GM19438 (cell line): Measurements from ENCODE around the gene DUSP19.

Experiments
- ATAC-seq: cut with Tn5 transposase; IDR thresholded peaks from one replicate; pipeline ENCODE4 v1.9.1; 2021; ENCODE audit warnings: low read depth; ENCODE audit not compliant: unreplicated experiment

Gene DUSP19

DNA sequence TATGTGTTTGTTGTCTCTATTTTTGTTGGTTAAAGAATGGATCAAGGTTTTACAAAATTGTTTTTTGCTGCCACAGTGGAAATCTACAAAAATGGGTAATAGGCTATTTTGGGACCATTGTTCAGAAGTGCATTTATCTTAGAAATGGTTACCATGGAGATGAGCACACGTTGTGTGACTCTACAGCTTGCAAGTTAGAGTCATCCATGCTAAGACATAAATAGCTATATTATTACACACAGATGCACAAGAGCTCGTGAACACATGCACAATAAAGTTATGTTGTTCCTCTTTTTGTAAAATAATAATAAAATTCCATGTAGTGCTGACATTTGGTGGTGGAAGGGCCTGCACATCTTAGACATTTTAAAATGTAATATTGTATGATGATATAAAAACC, 15.5 kb upstream of the DUSP19 start:
- no peak for ATAC-seq

DNA sequence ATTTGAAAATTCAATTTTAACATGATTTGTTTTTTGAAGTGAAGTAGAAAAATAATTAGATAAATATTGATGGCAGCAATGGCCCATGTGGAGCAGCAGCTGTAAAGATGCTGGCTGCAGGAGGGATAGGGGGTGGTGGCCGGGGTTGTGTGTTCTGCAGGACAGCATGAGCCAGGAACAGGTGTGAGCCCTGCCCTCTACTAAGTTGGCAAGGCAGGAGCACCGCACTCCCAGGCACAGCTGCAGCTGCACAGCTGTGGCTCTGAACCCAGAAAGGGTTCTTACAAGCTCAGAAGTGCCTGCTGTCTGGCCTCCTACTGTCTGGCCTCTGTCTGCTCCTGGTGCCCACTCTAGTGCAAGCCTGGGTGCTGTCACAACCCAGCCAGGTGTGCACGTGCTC, 10.0 kb upstream of the DUSP19 start:
- no peak for ATAC-seq

DNA sequence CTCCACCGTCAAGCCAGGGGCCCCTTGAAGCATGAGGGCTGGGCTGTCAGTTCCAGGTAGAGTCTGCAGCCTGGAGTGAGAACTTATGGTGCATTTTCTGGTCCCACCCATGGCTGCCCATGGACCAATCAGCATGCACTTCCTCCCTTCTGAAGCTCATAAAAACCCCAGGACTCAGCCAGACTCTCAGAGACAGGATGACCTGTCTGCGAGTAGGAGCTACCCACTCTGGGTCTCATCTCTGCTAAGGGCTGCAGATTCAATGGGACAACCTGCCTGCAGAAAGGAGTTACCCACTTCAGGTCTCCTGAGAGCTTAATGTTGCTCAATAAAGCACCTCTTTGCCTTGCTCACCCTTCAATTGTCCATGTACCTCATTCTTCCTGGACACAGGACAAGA, 9.4 kb upstream of the DUSP19 start:
- ATAC-seq, result no peak

DNA sequence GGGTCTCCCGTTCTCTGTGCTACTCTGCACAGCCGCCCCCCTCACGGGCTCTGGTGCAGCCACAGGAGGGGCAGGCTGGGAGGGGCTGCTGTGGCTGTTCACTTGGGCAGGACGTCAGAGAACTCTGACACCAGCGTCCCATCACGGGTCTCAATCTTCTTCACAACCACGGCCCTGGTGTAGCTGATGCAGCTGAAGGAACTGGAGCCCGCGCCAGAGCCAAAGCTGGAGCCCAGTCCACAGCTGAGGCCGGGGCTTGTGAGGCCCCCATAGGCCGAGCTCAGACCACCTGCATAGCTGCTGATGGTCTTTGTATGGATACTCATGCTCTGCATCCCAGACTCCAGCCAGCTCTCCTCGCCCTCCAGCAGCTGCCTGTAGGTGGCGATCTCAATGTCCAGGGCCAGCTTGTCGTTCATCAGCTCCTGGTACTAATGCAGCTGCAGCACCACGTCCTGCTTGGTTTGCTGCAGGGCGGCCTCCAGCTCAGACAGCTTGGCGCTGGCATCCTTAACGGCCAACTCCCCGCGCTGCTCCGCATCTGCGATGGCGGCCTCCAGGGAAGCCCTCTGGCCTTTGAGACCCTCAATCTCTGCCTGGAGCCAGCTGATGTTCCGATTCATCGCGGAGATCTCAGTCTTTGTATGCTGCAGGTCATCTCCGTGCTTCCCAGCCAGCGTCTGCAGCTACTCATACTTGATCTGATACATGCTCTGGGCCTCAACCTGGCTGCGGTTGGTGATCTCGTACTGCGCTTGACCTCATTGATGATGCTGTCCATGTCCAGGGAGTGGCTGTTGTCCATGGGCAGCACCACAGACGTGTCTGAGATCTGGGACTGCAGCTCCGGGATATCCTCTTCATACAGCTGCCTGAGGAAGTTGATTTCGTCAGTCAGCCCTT, 7.4 kb upstream of the DUSP19 start:
- no peak for ATAC-seq

DNA sequence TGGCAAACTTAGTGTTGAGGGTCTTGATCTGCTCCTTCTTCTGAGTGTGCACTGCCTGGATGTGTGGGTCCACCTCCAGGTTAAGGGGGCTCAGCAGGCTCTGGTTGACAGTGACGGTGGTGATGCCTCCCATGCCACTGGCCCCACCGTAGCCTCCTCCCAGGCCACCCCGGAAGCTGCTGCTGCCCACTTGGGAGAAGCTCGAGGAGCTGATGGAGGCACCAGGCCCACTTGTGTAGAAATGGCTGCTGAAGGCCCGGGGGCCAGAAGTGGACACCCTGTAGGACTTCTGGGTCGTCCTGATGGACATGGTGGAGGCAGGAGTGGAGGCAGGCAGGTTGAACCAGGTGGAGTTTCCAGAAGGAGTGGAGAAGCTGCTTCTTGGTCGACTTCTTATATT, 6.4 kb upstream of the DUSP19 start:
- ATAC-seq, result no peak

DNA sequence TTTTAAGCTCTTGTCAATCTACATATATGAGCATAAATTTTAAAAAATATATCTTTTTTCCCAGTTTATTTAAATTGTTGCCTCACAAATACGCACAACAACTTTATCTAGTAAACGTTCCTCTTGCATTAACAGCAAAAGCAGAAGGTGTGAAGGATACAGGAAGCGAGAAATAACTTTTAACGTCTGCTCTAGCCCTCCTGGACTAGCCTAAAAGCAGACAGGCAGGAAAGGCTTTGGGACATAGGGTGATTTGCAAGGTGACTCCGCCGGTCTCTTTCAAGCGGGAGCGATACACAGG, 434 bp upstream of the DUSP19 start:
- ATAC-seq, result no peak

DNA sequence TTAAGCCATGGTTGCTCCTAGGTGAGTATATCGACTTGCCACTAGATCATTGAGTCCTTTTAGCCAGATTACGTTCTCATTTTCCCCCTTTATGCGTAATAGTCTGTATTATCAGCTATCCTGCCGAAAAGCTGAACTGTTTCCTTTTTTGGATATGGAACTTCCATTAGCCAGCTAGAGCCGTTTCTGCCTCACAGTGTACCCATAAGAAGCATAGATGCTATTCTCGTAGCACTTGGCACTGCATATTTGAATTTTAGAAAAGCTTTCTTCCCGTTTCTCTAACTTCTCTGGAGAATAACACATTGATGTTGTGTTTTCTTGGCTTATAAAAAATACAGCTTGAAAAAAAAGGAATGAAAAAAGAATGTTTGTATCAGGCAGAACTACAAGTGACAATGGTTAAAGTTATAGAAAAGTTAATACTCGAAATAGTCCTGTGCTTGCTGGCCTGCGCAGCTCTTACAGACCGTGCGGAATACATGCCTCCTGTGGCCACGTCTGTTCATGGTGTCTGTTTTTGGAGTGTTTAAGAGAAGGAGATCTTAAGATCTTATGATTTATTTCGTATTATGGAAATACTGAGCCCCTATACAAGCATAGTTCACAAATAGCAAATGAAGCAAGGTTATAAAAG, 710 bp downstream of the DUSP19 start:
- peak; percentile 14 for ATAC-seq

DNA sequence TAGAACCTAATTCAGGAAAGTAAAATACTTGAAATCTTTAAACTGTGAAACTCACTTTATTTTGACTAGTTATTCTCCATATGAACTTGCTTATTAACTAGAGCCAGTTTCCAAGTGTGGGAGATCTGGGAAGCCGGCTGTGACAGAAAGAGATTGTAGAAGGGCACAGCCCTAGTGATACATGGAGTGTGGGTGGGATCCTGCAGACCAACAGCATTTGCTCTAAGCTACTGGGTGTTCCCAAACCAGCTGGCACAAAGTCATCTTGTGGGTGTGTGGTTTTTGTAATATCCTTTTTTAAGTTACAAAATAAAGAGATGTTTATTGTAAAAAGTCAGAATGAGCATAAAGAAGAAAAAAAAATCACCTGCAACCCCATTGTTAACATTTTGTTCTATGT, 3.4 kb downstream of the DUSP19 start:
- no peak for ATAC-seq

DNA sequence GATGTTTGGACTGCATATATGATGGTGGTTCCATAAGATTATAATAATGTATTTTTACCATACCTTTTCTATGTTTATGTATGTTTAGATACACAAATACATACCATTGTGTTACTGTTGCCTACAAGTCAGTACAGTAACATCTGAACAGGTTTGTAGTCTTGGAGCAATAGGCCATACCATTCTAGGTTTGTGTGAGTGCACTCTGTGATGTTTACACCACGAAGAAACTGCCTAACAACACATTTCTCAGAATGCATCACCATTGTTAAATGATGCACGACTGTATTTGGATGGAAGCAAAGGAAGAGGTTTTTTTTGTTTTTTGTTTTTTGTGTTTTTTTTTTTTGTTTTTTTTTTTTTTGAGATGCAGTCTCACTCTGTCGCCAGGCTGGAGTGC, 9.5 kb downstream of the DUSP19 start:
- ATAC-seq, result no peak

DNA sequence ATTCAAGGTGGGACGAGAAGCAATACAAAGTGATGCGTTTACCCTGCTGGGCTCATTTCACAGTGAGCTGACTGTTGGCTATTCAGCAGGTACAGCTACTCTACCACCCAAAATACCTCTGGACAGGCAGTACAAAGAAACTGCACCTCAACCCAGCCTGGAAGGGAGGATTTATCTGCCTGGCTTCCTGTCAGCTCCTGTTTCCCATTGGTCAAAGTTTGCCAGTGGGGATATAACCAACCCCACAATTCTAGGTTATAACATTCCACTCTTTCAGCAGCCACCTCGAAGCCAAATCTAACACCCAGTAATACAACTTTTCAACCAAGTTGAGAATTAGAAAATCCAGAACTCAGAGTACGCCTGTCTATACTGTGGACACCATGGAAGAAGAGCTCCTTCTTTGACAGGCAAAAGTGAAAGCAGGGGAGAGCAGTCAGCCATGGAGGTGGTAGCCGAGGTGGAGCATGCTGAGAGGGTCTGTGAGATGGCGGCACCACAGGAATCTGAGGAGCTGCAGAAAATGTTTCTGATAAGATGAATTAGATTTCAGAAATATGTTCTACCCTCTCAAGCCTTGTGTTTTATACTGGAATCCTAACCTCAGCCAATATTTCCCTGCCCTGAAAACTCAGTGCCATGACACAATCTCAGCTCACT, 10.8 kb downstream of the DUSP19 start:
- ATAC-seq, result peak; percentile 60

DNA sequence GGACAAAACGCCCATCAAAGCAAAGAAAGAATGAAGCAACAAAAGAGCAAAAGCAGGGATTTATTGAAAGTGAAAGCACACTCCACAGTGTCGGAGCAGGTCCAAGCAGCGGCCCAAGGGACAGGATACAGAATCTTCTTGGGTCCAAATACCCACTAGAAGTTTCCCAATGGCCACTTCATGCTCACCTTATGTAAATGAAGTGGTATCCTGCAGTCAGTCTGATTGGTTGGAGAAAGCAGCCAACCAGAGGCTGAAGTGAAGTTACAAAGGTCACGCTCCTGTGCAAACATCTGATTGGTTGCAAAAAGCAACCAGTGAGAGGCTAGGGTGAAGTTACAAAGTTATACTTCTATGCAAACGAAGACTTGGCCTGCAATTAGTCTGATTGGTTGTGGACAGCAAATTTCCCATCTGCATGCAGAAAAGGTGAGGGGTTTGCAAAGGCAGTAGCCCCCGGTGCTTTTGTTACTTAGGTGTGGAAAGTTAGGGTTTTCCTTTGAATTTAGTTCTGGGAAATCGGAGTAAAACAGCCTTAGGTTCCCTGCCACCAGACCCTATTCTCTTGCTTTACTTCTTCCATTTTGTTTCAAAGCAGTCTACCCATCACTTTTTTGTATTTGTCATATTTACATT, 12.9 kb downstream of the DUSP19 start:
- ATAC-seq, result no peak

DNA sequence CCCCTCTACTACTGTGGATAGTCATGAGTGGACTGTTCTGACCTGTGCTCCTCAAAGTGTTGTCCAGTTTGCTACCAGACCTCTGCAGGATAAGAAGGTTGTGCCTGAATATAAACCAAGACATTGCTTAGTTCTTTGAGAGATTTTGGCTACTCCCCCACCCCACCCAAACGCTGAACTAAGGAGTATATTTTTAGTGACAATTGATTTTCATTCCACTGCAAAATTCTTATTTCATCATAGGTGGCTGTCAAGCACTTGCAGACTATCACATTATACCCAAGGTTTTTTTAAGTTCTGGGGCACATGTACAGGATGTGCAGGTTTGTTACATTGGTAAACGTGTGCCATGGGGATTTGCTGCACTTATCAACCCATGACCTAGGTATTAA, 13.4 kb downstream of the DUSP19 start:
- no peak for ATAC-seq

DNA sequence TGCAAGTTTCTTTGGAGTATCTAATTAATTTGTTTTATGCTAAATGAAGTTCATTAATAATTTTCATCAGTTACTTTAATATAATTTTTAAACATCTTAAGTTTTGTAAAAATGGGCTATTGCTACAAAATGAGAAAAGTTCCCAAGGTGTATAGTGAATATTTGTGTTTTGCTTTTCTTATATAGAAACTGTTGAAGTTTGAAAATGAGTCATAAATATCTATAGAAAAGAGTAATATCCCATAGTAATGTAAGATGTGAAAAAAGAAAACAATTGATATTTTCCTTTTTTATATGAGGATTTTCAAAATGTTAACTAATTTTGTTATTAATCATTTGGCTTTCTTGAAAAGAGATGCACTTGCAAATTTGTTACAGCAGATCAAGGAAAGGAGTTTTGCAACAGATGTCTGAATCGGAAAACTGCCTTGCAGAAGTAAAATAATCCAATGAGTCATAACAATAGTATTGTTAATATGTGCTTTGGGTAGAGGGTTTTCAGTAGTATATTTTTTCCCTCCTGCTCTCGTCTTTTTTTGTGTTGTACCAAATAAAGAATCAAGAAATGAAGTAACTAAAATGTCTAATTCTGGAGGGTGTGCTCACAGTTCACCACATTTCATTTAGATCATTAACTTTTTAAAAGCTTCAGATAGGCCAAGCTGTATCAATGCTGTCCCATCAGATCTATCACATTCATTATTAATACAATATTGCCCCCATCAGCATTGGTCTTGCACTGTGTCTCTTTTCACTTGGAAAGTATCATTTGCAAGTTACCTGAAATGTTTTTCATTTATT, 15.5 kb downstream of the DUSP19 start:
- ATAC-seq, result peak; percentile 74

DNA sequence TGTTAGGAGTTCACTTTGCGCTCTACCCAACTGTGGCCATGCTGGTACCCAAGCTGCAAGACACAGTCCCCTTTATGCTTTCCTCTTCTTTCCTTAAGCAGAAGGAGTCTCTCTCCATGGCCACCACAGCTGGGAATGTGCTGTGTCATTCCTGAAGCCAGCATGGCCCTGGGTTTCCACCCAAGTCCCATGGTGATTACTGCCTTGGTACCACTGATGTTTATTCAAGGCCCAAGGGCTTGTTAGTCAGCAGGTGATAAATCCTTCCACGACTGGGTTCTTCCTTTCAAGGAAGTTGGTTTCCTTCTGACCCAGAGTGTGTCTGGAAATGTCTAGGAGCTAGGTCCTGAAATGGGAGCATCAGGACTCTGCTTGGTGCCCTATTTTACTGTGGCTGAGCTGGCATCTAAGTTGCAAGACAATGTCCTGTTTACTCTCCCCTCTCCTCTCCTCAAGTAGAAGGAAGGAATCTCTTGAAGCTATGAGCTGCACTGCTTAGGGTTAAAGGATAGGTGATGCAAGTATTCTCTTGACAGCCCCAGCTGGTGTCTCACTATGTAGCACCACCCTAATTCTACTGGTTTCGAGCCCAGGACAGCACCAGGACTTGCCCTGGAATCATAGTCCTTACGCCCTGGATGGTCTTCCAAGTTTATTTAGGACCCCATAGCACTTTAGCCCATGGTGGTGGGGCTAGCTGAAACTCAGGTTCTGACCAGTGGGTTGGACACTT, 27.0 kb downstream of the DUSP19 start:
- no peak for ATAC-seq

DNA sequence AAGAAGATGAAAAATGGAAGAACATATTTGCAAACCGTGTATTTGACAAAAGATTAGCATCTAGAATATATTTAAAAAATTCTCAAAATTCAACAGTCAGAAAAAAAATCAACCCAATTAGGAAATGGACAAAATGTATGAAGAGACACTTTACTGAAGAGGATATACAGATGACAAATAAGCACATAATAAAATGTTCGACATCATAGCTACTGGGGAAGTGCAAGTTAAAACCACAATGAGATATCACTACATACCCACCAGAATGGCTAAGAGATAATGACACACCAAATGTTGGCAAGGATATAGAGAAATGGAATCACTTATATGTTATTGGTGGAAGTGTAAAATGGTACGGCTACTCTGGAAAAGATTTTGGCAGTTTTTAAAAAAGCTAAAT, 34.0 kb downstream of the DUSP19 start:
- no peak for ATAC-seq

DNA sequence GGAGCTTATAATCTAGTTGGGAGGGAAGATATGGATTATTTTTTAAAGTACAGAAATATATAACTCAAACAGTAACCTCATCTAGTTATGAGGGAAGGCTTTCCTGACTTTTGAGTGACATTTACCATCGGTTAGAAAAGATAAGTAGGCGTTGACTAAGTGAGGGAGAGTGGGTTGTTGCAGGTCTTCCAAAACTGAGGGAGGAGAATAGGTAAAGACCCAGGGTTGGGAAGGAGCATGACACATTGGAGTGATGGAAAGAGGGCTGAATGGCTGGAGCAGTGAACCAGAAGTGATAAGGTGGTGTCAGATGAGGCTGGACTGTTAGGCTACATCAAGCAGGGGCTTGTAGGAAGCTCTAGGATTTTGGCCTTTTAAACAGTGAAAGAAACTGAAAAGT, 35.1 kb downstream of the DUSP19 start:
- ATAC-seq, result no peak

DNA sequence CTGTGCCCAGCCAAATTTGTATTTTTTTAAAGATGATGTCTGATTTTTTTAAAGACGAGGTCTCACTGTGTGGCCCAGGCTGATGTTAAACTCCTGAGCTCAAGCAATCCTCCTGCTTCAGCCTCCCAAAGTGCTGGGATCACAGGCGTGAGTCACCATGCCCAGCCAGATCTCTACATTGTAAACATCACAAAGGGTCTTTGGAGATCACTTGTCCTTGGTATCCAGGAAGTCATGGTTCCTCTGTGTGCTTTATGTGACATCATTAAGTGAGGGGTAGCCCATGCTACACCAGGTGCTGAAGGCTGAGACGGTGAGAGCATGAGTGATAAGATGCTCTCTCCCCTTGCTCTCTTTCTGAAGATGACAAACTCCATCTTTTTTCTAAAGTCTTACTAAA, 38.7 kb downstream of the DUSP19 start:
- no peak for ATAC-seq

DNA sequence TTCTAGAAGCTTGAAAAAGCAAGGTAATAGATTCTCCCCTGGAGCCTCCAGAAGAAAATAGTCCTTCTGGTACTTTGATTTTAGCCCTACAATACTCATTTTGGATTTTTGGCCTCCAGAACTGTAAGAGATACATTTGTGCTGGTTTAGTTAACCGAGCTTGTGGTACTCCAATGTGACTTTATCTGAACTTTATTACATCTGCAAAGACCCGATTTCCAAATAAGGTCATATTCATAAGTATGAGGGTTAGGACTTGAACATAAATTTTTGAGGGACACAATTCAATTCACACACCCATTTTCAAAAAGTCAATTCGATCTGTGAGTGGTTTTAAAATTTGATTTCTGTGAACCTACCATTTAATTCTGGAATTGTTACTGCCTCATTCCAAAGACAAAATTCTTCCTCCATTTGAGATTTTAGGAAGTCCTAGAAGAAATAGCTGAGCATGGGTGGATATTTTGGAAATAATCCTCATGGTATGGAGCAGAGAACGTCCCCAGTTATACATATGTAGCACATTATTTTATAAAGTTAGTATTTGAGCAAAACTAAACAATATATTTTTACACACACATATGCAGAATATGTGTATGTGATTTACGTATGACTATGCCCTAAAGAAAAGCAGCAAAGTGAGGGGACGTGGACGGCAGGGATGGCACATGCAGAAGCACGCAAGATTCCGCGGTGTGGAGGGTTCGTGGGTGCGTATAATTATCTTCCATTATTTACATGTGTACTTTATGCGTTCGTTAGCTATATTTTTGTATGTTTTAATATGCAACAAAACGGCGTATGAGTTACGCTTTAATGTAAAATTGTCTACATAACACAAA, 44.8 kb downstream of the DUSP19 start:
- no peak for ATAC-seq

DNA sequence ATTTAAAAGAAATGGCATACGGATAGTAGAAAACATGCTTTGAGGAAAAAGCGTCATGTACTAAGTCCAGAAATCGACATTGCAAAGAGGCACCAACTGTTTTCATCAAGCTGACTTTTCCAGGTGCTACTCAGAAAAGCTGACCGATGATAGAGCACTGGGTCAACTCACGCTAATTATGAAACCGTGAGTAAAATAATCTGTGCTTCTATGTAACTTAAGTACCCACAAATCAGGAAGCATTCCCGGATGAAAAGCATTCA, 45.3 kb downstream of the DUSP19 start:
- peak; percentile 39 for ATAC-seq
